Gastrocnemius medialis (tissue), 4 donors: ENCODE measurements around the gene SLCO4A1. TPM values are rescaled to one million over a fixed set of nuclear protein-coding genes. Genes with fewer than 3 reads are reported as not detected.
A peak's percentile ranks its signal among the peaks of the same experiment; 100 is the strongest.

Experiments used
- ATAC-seq, 2 donors: fragments of 150-250 bp; one replicate each; pipeline ENCODE4 v1.9.1; 2016
- DNase-seq, 2 donors: peaks; one replicate each; pipeline ENCODE4 v3.0.0-alpha.2; 2019
- H3K27ac ChIP-seq, 4 donors: fragments of 200-600 bp; sonication (generic); 1 replicate in 1 of 4; 2 replicates in 3 of 4; pipeline ENCODE4 v1.5.1; 2016 to 2018; ENCODE audit warnings: mild to moderate bottlenecking in 2 of 4, moderate library complexity in 1 of 4
- H3K27me3 ChIP-seq, 3 donors: fragments of 200-600 bp; sonication (generic) in 2 of 3; 1 replicate in 1 of 3; 2 replicates in 2 of 3; pipeline versions ENCODE4 v1.5.1 to v1.6.0; 2016 to 2019; ENCODE audit warnings: mild to moderate bottlenecking in 1 of 3, moderate library complexity in 1 of 3
- H3K36me3 ChIP-seq, 2 donors: fragments of 200-600 bp; sonication (generic) in 1 of 2; one replicate each; pipeline ENCODE4 v1.5.1; 2017 to 2018
- H3K4me1 ChIP-seq, 2 donors: fragments of 200-600 bp; sonication (generic) in 1 of 2; one replicate each; pipeline ENCODE4 v1.5.1; 2016 to 2017; ENCODE audit warnings: mild to moderate bottlenecking in 2 of 2
- H3K4me3 ChIP-seq, 4 donors: fragments of 200-600 bp; sonication (generic) in 3 of 4; 1 replicate in 1 of 4; 2 replicates in 3 of 4; pipeline ENCODE4 v1.5.1; 2016 to 2019; ENCODE audit warnings: mild to moderate bottlenecking in 2 of 4
- H3K9me3 ChIP-seq, 3 donors: fragments of 200-600 bp; sonication (generic) in 2 of 3; 1 replicate in 1 of 3; 2 replicates in 2 of 3; pipeline ENCODE4 v1.5.1; 2016 to 2019
- POLR2A ChIP-seq, 2 donors: fragments of 450-650 bp; IDR thresholded peaks; one replicate each; pipeline ENCODE4 v1.6.1; 2017; ENCODE audit warnings: antibody characterized with exemption in 2 of 2, mild to moderate bottlenecking in 2 of 2, moderate library complexity in 2 of 2
- in situ Hi-C, 4 donors: fragments of 200-750 bp; cut with MboI; loops; one replicate each; pipeline versions ENCODE4 v1.15.0 to v1.8.0; 2017; ENCODE audit warnings: low sequenced_read_pairs in 4 of 4
- intact Hi-C: fragments of 100-400 bp; cut with DNase I; formaldehyde crosslinking; loops from one replicate; pipeline ENCODE4 v1.15.1; 2023; ENCODE audit warnings: low total_unique reads
- total RNA-seq, 4 donors: library from RNA; depleted of rRNA; stranded (reverse); fragments of >200 nt; gene quantifications; one replicate each; pipeline versions ENCODE4 v1.1.0 to v1.2.3, GENCODE V29; 2016
- TF ChIP-seq, protein P1 (sequence below), 5 experiments: fragments of 450-650 bp in 3 of 5; fragments of 200-600 bp in 2 of 5; sonication (generic) in 2 of 5; IDR thresholded peaks in 4 of 5; conservative IDR thresholded peaks in 1 of 5; 1 replicate in 4 of 5; 2 replicates in 1 of 5; pipeline ENCODE4 v1.5.1; 2016 to 2019; ENCODE audit warnings: antibody characterized with exemption in 5 of 5, mild to moderate bottlenecking in 3 of 5, moderate library complexity in 3 of 5

The SLCO4A1 gene
- total RNA-seq, 4 donors from 2014 or later, result 20.4 to 26.9 (median 21.8) TPM

DNA sequence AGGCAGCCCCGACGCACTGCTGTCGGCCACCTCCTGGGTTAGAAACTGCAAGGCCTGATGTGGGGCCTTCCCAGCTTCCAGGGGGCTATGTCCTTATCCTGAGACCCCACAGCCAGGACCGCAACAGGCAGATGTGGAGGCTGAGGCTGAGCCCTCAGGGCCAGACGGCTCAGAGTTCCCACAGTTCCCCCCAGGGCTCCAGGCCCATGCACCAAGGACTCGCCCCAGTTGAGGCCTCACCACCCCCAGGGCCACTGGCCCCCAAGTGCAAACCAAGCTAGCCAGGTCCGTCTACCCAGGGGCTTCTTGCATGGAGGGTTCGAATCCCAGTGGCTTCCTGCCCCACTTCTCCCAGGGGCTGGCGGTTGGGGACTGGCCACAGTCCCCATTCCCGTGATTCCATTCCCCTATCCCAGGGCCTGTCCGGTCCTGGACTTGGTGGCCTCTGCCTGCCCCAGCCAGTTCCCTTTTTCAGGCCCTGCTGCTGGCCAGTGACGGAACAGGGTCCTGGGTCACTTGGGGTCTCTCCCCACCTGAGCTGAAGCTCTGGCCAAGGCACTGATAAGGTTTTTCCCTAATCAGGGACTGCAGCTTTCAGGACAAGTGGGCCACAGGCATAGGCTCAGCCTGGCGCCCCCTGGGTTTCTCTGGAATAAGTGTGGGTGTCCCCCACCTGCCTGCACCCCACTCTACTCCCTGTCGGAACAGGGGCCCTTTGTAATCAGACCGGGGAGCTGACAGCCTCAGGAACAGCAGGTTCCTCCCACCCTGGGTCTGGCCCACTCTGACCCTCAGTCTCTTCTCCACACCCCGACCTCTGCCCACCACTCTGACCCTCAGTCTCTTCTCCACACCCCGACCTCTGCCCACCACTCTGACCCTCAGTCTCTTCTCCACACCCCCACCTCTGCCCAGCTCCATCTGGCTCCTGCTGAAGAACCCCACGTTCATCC lies 22.0 kb downstream of the SLCO4A1 start:
- Histone ChIP-seq H3K4me1 (peaks cover 0 to 3% of the 10 kb centered on the region in 2 donors), H3K36me3 (peaks cover 0 to 11% of the 10 kb centered on the region in 2 donors), H3K27me3 (no peaks in the 10 kb centered on the region), H3K27ac (no peak overlapping the region), H3K4me3 (no peak overlapping the region), H3K9me3 (no peaks in the 10 kb centered on the region)
- TF ChIP-seq, protein P1, sequence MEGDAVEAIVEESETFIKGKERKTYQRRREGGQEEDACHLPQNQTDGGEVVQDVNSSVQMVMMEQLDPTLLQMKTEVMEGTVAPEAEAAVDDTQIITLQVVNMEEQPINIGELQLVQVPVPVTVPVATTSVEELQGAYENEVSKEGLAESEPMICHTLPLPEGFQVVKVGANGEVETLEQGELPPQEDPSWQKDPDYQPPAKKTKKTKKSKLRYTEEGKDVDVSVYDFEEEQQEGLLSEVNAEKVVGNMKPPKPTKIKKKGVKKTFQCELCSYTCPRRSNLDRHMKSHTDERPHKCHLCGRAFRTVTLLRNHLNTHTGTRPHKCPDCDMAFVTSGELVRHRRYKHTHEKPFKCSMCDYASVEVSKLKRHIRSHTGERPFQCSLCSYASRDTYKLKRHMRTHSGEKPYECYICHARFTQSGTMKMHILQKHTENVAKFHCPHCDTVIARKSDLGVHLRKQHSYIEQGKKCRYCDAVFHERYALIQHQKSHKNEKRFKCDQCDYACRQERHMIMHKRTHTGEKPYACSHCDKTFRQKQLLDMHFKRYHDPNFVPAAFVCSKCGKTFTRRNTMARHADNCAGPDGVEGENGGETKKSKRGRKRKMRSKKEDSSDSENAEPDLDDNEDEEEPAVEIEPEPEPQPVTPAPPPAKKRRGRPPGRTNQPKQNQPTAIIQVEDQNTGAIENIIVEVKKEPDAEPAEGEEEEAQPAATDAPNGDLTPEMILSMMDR (IDR thresholded peaks at IDR 0.05 in 4 of 5, conservative IDR thresholded peaks at IDR 0.05 in 1 of 5), result no peak
- no peak for TF ChIP-seq POLR2A (IDR thresholded peaks at IDR 0.05)
- in situ Hi-C loops (loop anchor here in 1 of 4 donors (25.0 kb wide), 1 partner anchor 123 kb away; the partner anchor contains the start of gene MRGBP), intact Hi-C loops (no loop called here)
- ATAC-seq (no peak), DNase-seq (no peak)

DNA sequence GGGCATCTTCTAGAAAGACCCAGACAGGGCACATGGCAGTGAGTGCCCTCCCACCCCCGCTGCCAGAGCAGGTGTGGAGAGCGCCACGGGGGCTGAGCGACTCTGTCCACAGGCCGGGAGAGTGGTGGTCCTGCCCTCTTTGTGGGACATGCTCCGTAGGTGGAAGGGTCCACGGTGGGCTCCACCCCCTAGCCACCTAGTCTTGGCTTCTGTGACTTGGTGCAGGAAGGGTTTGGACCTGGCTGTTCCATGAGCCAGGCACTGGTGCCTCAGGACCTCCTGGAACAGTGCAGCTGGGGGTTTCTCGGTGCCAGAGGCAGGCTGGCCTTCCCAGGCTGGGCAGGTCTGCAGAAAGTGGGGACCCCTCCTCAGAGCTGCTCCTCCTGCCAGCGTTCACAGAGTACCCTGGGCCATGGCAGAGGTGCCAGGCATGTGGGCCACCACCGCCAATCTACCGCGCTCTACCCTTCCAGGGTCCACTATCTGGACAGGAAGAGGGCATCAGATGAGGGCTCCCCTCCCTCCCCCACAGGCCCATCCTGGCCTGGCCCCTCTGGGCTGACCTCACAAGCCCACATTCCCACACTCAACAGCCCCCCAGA lies 23.0 kb downstream of the SLCO4A1 start:
- peak overlapping the region in 1 of 4 donors; percentile 21 for H3K27ac ChIP-seq
- in situ Hi-C loops (loop anchor here in 3 of 4 donors (5.0 to 25.0 kb wide), 2 partner anchors 122 to 142 kb away; partner anchors contain the start of gene MRGBP (in 1 of the 3)), intact Hi-C loops (no loop called here)
- H3K4me1 ChIP-seq, result peaks cover 0 to 3% of the 10 kb centered on the region in 2 donors
- H3K36me3 ChIP-seq, result peaks cover 0 to 11% of the 10 kb centered on the region in 2 donors
- no peak for DNase-seq
- H3K27me3 ChIP-seq, result no peaks in the 10 kb centered on the region
- H3K4me3 ChIP-seq, result no peak overlapping the region
- no peaks in the 10 kb centered on the region for H3K9me3 ChIP-seq
- TF ChIP-seq POLR2A (IDR thresholded peaks at IDR 0.05), result no peak
- TF ChIP-seq, protein P1 (IDR thresholded peaks at IDR 0.05 in 4 of 5, conservative IDR thresholded peaks at IDR 0.05 in 1 of 5), result no peak
- ATAC-seq, result no peak

DNA sequence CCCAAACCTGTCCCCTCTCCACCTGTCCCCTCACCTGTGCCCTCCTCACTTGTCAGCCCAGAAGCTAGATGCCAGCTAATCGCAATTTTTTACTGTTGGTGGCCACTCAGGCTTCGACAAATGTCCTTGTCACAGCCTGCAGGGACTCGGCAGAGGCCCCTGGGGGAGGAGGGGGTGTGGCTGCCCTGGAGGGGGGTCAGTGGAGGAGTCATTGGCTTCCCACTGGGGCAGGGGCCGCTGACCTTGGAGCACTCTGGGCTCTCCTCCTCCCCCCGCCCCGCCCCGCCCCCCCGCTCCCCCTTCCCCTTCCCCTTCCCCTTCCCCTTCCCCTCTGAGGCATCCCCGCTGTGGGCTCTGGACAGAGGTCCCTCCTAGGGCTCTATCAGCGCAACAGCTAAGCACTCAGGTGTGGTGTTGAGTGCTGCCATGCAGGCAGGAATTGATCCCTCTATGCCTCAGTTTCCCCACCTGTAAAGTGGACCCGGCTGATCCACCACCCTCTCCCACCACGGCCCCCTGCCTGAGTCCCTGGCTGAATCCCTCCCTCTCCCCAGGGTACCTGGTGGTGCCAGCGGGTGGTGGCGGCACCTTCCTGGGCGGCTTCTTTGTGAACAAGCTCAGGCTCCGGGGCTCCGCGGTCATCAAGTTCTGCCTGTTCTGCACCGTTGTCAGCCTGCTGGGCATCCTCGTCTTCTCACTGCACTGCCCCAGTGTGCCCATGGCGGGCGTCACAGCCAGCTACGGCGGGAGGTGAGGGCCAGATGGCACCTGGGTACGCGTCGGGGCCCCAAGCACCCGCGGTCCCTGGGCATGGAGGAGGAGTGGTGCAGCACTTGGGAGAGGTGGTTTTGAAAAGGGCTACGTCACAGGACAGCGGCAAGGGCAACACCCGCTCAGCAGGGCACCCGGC lies 23.8 kb downstream of the SLCO4A1 start:
- Histone ChIP-seq H3K27me3 (no peaks in the 10 kb centered on the region), H3K36me3 (peaks cover 0 to 9% of the 10 kb centered on the region in 2 donors)

More for the DNA sequence above, 23.8 kb downstream of the SLCO4A1 start:
- no peak overlapping the region for H3K4me3 ChIP-seq
- intact Hi-C loops (no loop called here), in situ Hi-C loops (loop anchor here in 3 of 4 donors (5.0 to 25.0 kb wide), 2 partner anchors 121 to 141 kb away; partner anchors contain the start of gene MRGBP (in 1 of the 3))
- no peaks in the 10 kb centered on the region for H3K9me3 ChIP-seq
- no peak for ATAC-seq
- no peak for DNase-seq
- no peak for TF ChIP-seq POLR2A (IDR thresholded peaks at IDR 0.05)
- TF ChIP-seq, protein P1 (IDR thresholded peaks at IDR 0.05 in 4 of 5, conservative IDR thresholded peaks at IDR 0.05 in 1 of 5), result no peak
- peak overlapping the region in 1 of 4 donors; percentile 13 for H3K27ac ChIP-seq
- H3K4me1 ChIP-seq, result peaks cover 0 to 3% of the 10 kb centered on the region in 2 donors
